Measurements from ENCODE around the gene TCF7L1.

TCF7L1 gene

GRCh38 chr2:85287721-85288120 is 154.5 kb downstream of the TCF7L1 start:
- Histone ChIP-seq H3K9me3 (ENCODE audit: severe bottlenecking) (no peaks in the 10 kb centered on the region), H3K36me3 (ENCODE audit: low read depth) (peaks cover 33% of the 10 kb centered on the region), H3K27ac (ENCODE audit: poor library complexity, severe bottlenecking) (peak overlapping the region; percentile 100), H3K27me3 (ENCODE audit: insufficient read depth, poor library complexity, severe bottlenecking) (no peaks in the 10 kb centered on the region), H3K4me3 (ENCODE audit: severe bottlenecking) (no peak overlapping the region), H3K4me1 (ENCODE audit: insufficient read depth, poor library complexity, severe bottlenecking) (peaks cover 44% of the 10 kb centered on the region)
- TF ChIP-seq CTCF (IDR thresholded peaks at IDR 0.05; ENCODE audit: poor library complexity, severe bottlenecking): no peak
- ATAC-seq (ENCODE audit: low read depth) (no peak), DNase-seq (ENCODE audit: low spot score) (no peak)

GRCh38 chr2:85288244-85288725 is 155.1 kb downstream of the TCF7L1 start:
- no peak overlapping the region for H3K4me3 ChIP-seq (ENCODE audit: severe bottlenecking)
- peak overlapping the region; percentile 100 for H3K27ac ChIP-seq (ENCODE audit: poor library complexity, severe bottlenecking)
- TF ChIP-seq CTCF (IDR thresholded peaks at IDR 0.05; ENCODE audit: poor library complexity, severe bottlenecking): no peak
- peak; percentile 91 for ATAC-seq (ENCODE audit: low read depth)
- DNase-seq (ENCODE audit: low spot score): peak; percentile 88
- H3K27me3 ChIP-seq (ENCODE audit: insufficient read depth, poor library complexity, severe bottlenecking): no peaks in the 10 kb centered on the region
- H3K9me3 ChIP-seq (ENCODE audit: severe bottlenecking): no peaks in the 10 kb centered on the region
- peaks cover 44% of the 10 kb centered on the region for H3K4me1 ChIP-seq (ENCODE audit: insufficient read depth, poor library complexity, severe bottlenecking)
- H3K36me3 ChIP-seq (ENCODE audit: low read depth): peaks cover 37% of the 10 kb centered on the region

- no peak for TF ChIP-seq CTCF (IDR thresholded peaks at IDR 0.05; ENCODE audit: poor library complexity, severe bottlenecking)
- H3K36me3 ChIP-seq (ENCODE audit: low read depth): peaks cover 23% of the 10 kb centered on the region
- no peak overlapping the region for H3K4me3 ChIP-seq (ENCODE audit: severe bottlenecking)
- DNase-seq (ENCODE audit: low spot score) (no peak), ATAC-seq (ENCODE audit: low read depth) (no peak)
- peaks cover 54% of the 10 kb centered on the region for H3K4me1 ChIP-seq (ENCODE audit: insufficient read depth, poor library complexity, severe bottlenecking)
- H3K27me3 ChIP-seq (ENCODE audit: insufficient read depth, poor library complexity, severe bottlenecking): no peaks in the 10 kb centered on the region
- peak overlapping the region; percentile 100 for H3K27ac ChIP-seq (ENCODE audit: poor library complexity, severe bottlenecking)
- no peaks in the 10 kb centered on the region for H3K9me3 ChIP-seq (ENCODE audit: severe bottlenecking)
Observed at GRCh38 chr2:85291425-85292023, 158.3 kb downstream of the TCF7L1 start.

DNA sequence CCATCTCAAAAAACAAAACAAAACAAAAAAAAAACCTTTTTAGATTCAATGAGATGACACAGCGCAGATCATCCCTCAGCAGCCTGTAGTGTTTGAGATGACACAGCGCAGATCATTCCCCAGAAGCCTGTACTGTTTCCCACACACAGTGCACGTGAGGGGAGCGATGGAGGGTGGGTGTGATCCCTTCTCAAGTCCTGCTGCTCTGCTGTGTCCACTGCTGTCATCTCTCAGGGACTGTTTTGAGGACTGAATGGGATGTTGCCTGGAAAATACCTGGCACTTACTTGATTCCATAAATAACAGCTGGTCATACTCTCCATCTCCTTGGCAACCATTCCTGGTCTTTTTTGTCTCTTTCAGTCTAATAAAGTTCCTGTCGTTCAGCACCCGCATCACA is 168.9 kb downstream of the TCF7L1 start:
- H3K27me3 ChIP-seq (ENCODE audit: insufficient read depth, poor library complexity, severe bottlenecking): no peaks in the 10 kb centered on the region
- TF ChIP-seq CTCF (IDR thresholded peaks at IDR 0.05; ENCODE audit: poor library complexity, severe bottlenecking): no peak
- peaks cover 37% of the 10 kb centered on the region for H3K36me3 ChIP-seq (ENCODE audit: low read depth)
- no peaks in the 10 kb centered on the region for H3K9me3 ChIP-seq (ENCODE audit: severe bottlenecking)
- no peak overlapping the region for H3K4me3 ChIP-seq (ENCODE audit: severe bottlenecking)
- DNase-seq (ENCODE audit: low spot score) (no peak), ATAC-seq (ENCODE audit: low read depth) (no peak)
- H3K27ac ChIP-seq (ENCODE audit: poor library complexity, severe bottlenecking): no peak overlapping the region
- H3K4me1 ChIP-seq (ENCODE audit: insufficient read depth, poor library complexity, severe bottlenecking): no peaks in the 10 kb centered on the region

DNA sequence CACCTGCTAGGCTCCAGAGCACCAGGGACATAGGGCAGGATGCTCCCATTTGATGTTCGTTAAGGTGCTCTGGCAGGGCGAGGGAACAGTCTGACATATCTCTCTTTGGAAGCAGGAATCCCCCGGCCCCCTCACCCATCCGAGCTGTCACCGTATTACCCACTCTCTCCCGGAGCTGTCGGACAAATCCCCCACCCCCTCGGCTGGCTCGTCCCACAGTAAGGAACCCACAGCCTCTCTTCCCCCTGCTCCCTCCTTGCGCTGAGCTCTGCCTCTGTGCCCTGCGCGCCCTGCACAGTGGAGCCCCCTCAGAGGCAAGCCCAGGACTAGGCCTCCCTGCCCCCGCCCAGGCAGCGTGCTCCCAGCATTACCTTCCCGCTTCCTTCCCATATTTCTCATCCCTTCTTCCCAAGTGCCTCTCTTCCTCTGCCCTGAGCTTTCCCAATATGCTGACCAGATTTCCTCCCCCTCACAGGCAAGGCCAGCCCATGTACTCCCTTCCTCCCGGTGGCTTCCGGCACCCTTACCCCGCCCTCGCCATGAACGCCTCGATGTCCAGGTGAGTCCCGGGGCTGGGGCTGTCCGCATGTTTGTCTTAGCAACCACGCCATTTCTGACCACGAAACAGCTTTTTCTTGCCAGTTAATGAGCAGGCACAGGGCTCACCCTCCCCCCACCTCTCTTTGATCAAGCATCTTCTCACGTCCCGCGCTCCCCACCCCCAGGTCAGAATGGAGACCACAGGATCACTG is 170.8 kb downstream of the TCF7L1 start:
- Histone ChIP-seq H3K27ac (ENCODE audit: poor library complexity, severe bottlenecking) (no peak overlapping the region), H3K4me3 (ENCODE audit: severe bottlenecking) (no peak overlapping the region), H3K9me3 (ENCODE audit: severe bottlenecking) (no peaks in the 10 kb centered on the region), H3K27me3 (ENCODE audit: insufficient read depth, poor library complexity, severe bottlenecking) (no peaks in the 10 kb centered on the region), H3K4me1 (ENCODE audit: insufficient read depth, poor library complexity, severe bottlenecking) (no peaks in the 10 kb centered on the region), H3K36me3 (ENCODE audit: low read depth) (peaks cover 50% of the 10 kb centered on the region)
- no peak for ATAC-seq (ENCODE audit: low read depth)
- no peak for TF ChIP-seq CTCF (IDR thresholded peaks at IDR 0.05; ENCODE audit: poor library complexity, severe bottlenecking)
- no peak for DNase-seq (ENCODE audit: low spot score)
